Lower lobe of right lung (tissue), 2 donors: ENCODE results near the gene DLGAP1. TPM values are rescaled to one million over a fixed set of nuclear protein-coding genes. Genes with fewer than 3 reads are reported as not detected.
A peak's percentile ranks its signal among the peaks of the same experiment; 100 is the strongest.

Experiments used
- ATAC-seq, 2 donors: fragments of 200-7000 bp; cut with Tn5 transposase; one replicate each; pipeline ENCODE4 v1.9.1; 2020 to 2022; ENCODE audit warnings: mild to moderate bottlenecking in 2 of 2, moderate library complexity in 2 of 2
- DNase-seq: peaks from one replicate; pipeline ENCODE4 v3.0.0-alpha.2; 2020
- H3K27ac ChIP-seq: fragments of 200-600 bp; one replicate; pipeline ENCODE4 v1.8.0; 2022
- H3K27me3 ChIP-seq: fragments of 200-600 bp; one replicate; pipeline ENCODE4 v1.8.0; 2022; ENCODE audit warnings: low read depth
- H3K36me3 ChIP-seq: fragments of 200-600 bp; one replicate; pipeline ENCODE4 v1.8.0; 2022; ENCODE audit warnings: mild to moderate bottlenecking
- H3K4me1 ChIP-seq: fragments of 200-600 bp; one replicate; pipeline ENCODE4 v1.8.0; 2022
- H3K4me3 ChIP-seq: fragments of 200-600 bp; one replicate; pipeline ENCODE4 v1.8.0; 2022; ENCODE audit warnings: mild to moderate bottlenecking
- H3K9me3 ChIP-seq: fragments of 200-600 bp; one replicate; pipeline ENCODE4 v1.8.0; 2022
- intact Hi-C: fragments of 100-400 bp; cut with DNase I; formaldehyde crosslinking; loops from one replicate; pipeline ENCODE4 v1.11.0; 2022
- total RNA-seq: library from RNA; stranded (reverse); fragmentation: NEBNext Ultra II Directional; extraction: Animal tissue kit (Norgen Biotek cat#: 25700); gene quantifications from one replicate; pipeline ENCODE4 v1.2.1, GENCODE V29; 2021
- TF ChIP-seq, protein P1 (sequence below): fragments of 200-600 bp; IDR thresholded peaks from one replicate; pipeline ENCODE4 v1.8.0; 2022; ENCODE audit warnings: antibody characterized with exemption, mild to moderate bottlenecking
- donor health status: DM: no; HTN: yes; CAD: no; lungs with severe emphysema.

The DLGAP1 gene
- total RNA-seq, 1 donor from 2014 or later, result 3.8 TPM

DNA sequence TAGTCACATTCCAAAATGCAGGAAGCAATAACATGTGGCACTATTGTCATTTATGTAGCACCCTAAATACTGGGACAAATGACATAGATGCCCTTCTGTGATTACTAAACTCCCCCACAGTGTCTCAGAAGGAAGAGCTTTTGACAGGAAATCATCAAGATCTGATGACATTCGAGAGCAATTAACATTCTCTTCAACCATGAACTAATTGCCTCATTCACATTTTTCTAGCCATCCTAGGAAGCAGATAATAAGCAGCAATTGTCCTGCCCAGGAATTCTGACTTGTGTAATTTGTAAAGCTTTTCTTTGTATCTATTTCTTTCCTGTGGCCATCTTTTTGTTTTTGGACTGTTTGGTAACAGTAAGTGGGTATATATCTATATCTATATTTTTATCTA lies 712.6 kb downstream of the DLGAP1 start:
- TF ChIP-seq, protein P1, sequence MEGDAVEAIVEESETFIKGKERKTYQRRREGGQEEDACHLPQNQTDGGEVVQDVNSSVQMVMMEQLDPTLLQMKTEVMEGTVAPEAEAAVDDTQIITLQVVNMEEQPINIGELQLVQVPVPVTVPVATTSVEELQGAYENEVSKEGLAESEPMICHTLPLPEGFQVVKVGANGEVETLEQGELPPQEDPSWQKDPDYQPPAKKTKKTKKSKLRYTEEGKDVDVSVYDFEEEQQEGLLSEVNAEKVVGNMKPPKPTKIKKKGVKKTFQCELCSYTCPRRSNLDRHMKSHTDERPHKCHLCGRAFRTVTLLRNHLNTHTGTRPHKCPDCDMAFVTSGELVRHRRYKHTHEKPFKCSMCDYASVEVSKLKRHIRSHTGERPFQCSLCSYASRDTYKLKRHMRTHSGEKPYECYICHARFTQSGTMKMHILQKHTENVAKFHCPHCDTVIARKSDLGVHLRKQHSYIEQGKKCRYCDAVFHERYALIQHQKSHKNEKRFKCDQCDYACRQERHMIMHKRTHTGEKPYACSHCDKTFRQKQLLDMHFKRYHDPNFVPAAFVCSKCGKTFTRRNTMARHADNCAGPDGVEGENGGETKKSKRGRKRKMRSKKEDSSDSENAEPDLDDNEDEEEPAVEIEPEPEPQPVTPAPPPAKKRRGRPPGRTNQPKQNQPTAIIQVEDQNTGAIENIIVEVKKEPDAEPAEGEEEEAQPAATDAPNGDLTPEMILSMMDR, result no peak
- Histone ChIP-seq H3K27ac (no peak overlapping the region), H3K36me3 (no peaks in the 10 kb centered on the region), H3K9me3 (no peaks in the 10 kb centered on the region), H3K4me3 (no peak overlapping the region), H3K4me1 (no peaks in the 10 kb centered on the region), H3K27me3 (no peaks in the 10 kb centered on the region)
- intact Hi-C loops, result no loop called here
- no peak for ATAC-seq
- DNase-seq, result no peak

DNA sequence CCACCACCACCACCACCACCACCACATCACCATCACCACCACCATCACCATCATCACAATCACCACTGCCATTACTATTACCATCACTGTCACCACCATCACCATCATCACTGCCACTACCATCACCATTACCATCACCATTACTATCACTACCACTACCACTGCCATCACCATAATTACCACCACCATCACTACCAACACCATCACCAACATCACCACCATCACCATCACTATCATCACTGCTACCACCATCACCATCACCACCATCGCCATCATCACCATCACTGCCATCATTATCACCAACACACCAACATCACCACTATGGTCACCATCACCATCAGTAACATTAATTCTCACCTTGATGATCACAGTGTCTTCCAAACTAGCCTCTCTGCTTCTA lies 713.8 kb downstream of the DLGAP1 start:
- H3K27ac ChIP-seq, result no peak overlapping the region
- H3K9me3 ChIP-seq, result no peaks in the 10 kb centered on the region
- no peaks in the 10 kb centered on the region for H3K4me1 ChIP-seq
- ATAC-seq (no peak), DNase-seq (no peak)
- TF ChIP-seq, protein P1, result no peak
- no peaks in the 10 kb centered on the region for H3K27me3 ChIP-seq
- intact Hi-C loops, result no loop called here
- no peaks in the 10 kb centered on the region for H3K36me3 ChIP-seq
- no peak overlapping the region for H3K4me3 ChIP-seq

DNA sequence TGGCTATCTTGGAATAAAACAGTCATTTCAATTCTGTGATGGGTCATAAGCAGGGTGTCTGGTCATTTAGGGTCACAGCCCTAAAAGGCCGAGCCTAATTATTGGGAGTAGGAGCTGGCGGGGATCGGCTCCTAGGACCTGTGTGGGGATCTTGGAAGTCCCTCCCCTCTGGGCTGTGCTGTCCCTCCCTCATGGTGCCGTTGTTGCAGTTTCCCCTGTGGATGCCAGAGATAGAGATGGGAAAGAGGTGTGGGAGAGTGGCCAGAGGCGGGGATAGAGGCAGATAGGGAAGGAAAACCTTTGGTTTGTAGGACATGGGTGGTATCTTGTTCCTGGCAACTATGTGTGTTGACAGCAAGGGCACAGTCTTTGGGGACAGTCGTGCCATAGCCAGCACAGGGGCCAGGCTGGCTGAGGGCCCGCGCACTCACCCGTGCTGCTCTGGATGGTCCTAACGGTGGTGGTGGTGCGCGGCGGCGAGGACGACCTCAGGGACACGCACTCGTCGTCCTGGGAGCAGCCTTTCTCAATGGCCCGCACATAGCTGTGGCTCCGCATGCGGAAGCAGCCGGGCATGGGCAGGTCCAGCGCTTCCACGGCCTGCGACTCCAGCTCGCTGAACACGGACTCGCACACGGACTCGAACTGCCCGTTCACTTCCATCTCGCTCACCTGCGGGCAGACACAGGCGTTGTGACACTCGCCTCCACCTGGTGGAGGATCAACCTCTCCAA lies 726.2 kb downstream of the DLGAP1 start:
- TF ChIP-seq, protein P1, result no peak
- intact Hi-C loops, result no loop called here
- DNase-seq (no peak), ATAC-seq (no peak)
- no peak overlapping the region for H3K4me3 ChIP-seq
- H3K27me3 ChIP-seq, result no peaks in the 10 kb centered on the region
- no peaks in the 10 kb centered on the region for H3K9me3 ChIP-seq
- H3K36me3 ChIP-seq, result no peaks in the 10 kb centered on the region
- peaks cover 4% of the 10 kb centered on the region for H3K4me1 ChIP-seq
- H3K27ac ChIP-seq, result no peak overlapping the region

DNA sequence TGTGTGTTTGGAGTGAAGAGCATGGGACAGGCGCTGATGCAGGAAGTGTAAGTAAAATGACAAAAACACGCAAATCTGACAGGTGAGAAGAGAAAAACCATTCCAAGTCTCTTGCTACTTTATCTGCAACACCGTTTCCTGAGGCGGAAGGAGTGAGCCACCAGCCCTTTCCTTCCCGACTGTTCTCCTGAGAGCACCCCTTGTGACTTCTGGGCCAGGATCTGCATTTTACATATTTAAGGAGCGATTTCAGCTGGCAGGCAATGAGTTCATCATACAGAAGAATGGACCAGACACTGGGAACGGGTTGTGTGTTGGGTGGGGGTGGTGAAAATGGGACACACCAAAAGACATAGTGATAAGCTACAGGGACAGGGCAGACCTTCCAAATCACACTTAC lies 727.8 kb downstream of the DLGAP1 start:
- TF ChIP-seq, protein P1, result no peak
- ATAC-seq (no peak), DNase-seq (no peak)
- H3K27me3 ChIP-seq, result no peaks in the 10 kb centered on the region
- intact Hi-C loops, result no loop called here
- H3K27ac ChIP-seq, result no peak overlapping the region
- no peaks in the 10 kb centered on the region for H3K9me3 ChIP-seq
- no peaks in the 10 kb centered on the region for H3K36me3 ChIP-seq
- peaks cover 20% of the 10 kb centered on the region for H3K4me1 ChIP-seq
- H3K4me3 ChIP-seq, result no peak overlapping the region

DNA sequence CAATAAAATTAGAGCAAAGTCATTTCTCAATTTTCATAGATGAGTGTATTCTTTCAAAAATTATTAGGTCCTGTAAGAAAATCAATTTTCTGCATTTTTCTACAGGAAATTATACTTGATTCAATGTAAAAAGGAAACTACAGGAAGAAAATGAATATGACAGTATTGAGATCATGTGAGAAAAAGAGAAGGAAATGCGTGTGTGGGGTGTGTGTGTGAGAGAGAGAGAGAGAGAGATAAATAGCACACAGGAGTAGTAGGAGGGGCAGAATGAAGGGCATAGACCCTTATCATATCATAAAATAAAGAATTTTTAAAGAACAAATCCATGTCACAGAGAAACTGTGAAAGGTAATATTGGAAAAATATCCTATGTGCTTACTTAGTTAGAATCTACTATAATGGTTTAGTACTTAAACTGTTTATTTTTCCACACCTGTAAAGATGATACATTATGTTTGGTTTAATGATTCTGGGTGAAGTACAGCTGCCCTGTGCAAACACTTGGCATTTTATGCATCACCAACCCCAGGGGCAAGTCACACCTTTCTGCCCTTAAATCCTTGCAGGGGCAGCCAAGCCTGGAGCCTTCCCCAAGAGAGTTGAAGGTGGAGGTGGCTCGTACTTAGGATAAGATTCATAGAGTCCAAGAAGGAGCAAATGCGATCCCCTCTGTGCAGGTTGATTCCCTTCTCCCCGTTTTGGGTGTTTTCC lies 728.7 kb downstream of the DLGAP1 start:
- DNase-seq, result no peak
- intact Hi-C loops, result no loop called here

More for the DNA sequence above, 728.7 kb downstream of the DLGAP1 start:
- TF ChIP-seq, protein P1, result no peak
- ATAC-seq, result peak in 1 of 2 donors; percentile 64
- Histone ChIP-seq H3K4me3 (no peak overlapping the region), H3K4me1 (peaks cover 25% of the 10 kb centered on the region), H3K27ac (peak overlapping the region; percentile 56), H3K36me3 (no peaks in the 10 kb centered on the region), H3K27me3 (no peaks in the 10 kb centered on the region), H3K9me3 (no peaks in the 10 kb centered on the region)
